Skeletal muscle cell (primary cell): ENCODE measurements around the gene ZNF207.
"Not testable (repeated sequence)": the region's sequence is repeated elsewhere in the genome, so short reads cannot be mapped to it uniquely, and the experiment has no call there.

Source experiments
- DNase-seq: peaks from one replicate; pipeline ENCODE4 v3.0.0-alpha.2; 2010; ENCODE audit warnings: low read depth
- H3K4me3 ChIP-seq: 2 replicates; pipeline ENCODE4 v1.5.1; 2011; ENCODE audit warnings: low read depth, mild to moderate bottlenecking, control low read depth, low read length, moderate library complexity

The ZNF207 gene

DNA sequence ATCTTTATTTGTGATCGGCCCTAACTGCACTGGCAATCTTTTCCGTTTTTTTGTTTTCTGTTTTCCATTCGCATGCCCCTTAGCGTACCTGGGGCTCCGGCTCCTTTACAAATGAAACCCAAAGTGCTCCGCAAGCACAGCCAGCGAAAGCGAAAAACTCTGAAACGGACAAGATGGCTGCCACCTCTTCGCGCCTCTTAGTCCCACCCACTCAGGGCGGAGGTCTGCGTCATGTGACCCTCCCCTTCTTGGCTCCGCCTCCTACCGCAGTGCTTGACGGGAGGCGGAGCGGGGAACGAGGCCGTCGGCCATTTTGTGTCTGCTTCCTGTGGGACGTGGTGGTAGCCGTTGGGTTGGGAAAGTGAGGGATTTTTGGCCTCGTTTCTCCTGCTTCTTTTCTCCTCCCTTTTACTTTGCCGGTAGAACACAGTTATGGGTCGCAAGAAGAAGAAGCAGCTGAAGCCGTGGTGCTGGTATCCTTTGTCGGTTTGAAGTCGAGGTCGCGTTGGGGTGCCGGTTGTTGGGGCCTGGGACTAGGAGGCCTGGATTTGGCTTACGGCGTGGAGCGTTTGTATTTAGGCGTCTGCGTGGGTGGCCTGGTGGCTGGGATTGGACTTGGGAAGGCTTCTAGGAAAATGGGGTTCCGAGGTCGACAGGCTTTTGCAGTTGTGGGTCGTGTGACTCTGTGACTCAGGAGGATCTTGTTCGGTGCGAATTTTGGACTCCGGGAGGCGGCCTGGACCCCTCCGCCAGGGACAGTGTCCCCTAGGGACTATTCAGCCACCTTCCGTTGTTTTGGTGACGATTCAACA, at the start of gene ZNF207:
TSS of gene ZNF207 (plus strand) at position 304 of the 812 bp plus-strand sequence. CDS start at position 433, 129 bp downstream.
- H3K4me3 ChIP-seq, result peak within 1 kb of the TSS; percentile 98
- DNase-seq, result peak; percentile 88

DNA sequence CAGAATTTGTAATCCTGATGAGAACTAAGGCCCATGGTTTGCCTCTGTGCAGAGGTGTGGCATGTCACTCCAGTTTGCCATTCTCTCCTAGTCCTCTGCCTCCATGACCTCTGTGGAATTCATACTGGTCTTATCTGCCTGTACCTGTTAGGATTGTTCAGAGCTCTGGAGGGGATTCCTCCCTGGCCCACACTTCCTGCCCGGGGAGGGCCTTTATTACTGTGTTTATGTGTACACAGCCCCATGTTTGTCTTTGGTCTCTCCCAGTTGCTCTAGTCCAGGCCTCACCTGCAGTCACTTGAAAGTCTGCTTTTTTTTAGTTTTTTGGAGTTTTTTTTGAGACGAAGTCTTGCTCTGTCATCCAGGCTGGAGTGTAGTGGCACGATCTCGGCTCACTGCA, 47.9 kb upstream of the ZNF207 start:
- H3K4me3 ChIP-seq, result no peak overlapping the region
- DNase-seq, result no peak

GRCh38 chr17:32302860-32303649, 46.9 kb upstream of the ZNF207 start:
- no peak for DNase-seq
- no peak overlapping the region for H3K4me3 ChIP-seq

- DNase-seq, result no peak
These were observed 46.1 kb upstream of the ZNF207 start for GRCh38 chr17:32303781-32304288.

DNA sequence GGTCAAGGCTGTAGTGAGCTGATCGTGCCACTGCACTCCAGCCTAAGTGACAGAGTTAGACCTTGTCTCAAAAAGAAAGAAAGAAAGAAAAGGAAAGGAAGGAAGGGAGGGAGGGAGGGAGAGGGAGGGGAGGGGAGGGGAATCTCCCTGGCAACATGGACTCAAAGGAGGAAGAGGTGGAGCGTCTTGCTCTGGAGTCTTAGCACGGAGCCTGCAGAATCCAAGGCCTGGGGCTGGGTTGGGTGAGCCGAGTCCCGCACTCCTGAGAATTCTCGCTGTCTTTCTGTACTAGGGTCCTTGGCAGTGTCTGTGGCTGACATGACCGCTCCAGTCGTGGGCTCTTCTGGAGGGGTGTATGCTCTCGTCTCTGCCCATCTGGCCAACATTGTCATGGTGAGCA, 44.9 kb upstream of the ZNF207 start:
- H3K4me3 ChIP-seq, result no peak overlapping the region
- no peak for DNase-seq

More at GRCh38 chr17:32303781-32304288, 46.1 kb upstream of the ZNF207 start:
- H3K4me3 ChIP-seq, result no peak overlapping the region

DNA sequence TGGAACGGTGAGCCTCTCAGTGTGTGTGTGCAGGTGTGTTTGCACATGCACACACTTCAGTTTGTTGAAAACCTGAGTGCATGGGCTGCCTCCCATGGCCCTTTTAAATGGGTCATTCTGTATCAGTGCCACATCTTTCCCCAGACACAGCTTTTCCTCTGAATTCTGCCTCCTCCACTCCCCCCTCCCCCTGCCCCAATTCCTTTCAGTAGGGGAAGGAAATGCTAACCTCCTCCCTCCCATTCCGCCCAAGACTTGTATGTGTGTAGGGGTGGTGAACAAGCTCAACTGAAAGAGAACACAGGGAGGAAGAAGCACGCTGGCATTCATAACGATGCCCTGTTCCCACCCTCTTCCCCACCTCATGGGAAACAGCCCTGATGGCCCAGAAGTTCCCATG, 42.3 kb upstream of the ZNF207 start:
- no peak for DNase-seq
- no peak overlapping the region for H3K4me3 ChIP-seq

DNA sequence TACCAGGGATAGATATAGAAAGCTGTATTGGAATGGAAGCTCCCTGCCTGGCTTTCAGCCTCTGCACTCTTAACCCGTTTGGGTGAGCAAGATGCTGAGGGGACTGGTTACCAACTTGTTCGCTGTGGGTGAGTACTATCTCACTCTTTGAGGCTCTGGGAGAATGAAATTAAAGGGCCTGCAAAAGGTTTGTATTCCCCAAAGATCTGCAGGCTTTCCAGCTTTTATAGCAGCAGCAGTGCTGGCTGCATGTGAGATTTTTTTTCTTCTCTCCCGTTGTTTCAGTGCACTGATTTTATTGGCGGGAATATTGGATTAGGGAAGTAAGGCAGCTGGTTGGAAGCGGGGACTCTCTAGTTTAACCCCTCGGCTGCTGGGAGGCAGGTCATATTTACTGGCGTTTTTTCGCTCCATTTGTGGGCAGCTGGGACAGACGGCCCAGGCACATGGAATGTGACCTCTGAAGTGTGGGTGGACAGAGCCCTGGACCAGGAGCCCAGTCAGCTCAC, 38.9 kb upstream of the ZNF207 start:
- no peak for DNase-seq

GRCh38 chr17:32314636-32315035, 35.3 kb upstream of the ZNF207 start:
- no peak for DNase-seq
- H3K4me3 ChIP-seq, result no peak overlapping the region

More for the DNA sequence above, 38.9 kb upstream of the ZNF207 start:
- no peak overlapping the region for H3K4me3 ChIP-seq

DNA sequence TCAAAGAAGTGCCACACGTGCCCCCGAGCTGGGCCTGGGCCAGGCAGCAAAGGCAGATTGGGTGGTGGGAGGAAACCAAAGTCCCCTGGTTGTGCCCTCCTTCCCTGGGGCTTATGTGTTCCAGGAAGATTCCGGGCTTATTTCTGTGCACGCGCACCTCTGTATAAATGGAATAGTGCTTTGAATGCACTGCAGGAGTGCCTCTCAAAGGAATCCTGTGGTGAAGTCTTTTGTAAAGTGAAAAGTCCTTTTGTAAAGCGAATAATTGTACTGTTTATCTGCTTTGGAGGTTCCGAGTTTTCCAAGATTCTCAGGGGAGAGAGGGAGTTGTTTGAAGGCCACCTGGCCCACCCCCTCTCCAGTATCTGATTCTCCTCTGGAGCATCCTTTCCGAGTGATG, 34.8 kb upstream of the ZNF207 start:
- DNase-seq, result no peak
- H3K4me3 ChIP-seq, result no peak overlapping the region

GRCh38 chr17:32316653-32317052, 33.3 kb upstream of the ZNF207 start:
- DNase-seq, H3K4me3 ChIP-seq: not testable (repeated sequence)

DNA sequence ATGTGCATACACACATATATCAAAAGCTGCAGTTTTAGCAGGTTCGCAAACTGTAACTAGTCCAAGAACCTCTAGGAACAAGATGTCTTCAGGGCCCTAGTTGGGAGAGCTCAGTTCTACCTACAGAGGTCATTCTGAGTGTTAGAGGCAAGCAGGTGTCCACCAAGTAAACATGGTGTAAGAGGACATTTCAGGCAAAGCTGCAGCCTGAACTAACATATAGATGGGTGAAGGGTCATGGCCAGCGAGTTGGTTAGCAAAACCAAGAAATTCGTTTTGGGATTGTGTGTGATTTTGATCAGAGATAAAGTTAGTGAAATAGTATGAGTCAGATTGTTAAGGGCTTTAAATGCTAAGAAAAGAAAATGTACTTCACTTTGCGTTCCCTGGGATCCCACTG, 32.6 kb upstream of the ZNF207 start:
- no peak for DNase-seq
- H3K4me3 ChIP-seq, result no peak overlapping the region

DNA sequence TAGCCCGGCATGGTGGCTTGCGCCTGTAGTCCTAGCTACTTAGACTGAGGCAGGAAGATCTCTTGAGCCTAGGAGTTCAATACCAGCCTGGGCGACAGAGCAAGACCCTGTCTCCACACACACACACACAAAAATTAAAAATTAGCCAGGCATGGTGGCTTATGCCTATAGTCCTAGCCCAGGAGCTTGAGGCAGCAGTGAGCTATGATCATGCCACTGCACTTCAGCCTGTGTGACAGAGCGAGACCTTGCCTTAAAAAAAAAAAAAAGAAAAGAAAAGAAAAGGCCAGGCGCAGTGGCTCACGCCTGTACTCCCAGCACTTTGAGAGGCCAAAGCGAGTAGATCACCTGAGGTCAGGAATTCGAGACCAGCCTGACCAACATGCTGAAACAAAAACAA, 31.9 kb upstream of the ZNF207 start:
- DNase-seq, result no peak
- H3K4me3 ChIP-seq, result no peak overlapping the region

DNA sequence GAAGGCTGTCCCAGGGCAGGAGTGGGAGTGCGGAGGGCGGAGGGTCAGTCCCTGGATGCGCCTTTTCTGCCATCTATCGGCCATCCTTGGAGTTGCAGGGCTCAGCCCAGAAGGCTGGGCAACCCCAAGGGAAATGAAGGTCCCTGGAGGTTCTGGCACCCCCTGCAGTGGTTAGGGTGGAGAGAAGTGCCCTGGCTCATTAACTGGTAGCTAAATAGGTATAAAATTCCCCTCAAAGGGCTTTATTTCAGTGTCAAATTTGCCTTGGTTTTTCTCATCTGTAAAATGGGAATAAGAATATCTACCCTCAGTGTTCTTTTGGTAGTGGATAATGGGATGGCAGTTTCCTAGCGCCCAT, 30.4 kb upstream of the ZNF207 start:
- no peak overlapping the region for H3K4me3 ChIP-seq
- DNase-seq, result no peak

DNA sequence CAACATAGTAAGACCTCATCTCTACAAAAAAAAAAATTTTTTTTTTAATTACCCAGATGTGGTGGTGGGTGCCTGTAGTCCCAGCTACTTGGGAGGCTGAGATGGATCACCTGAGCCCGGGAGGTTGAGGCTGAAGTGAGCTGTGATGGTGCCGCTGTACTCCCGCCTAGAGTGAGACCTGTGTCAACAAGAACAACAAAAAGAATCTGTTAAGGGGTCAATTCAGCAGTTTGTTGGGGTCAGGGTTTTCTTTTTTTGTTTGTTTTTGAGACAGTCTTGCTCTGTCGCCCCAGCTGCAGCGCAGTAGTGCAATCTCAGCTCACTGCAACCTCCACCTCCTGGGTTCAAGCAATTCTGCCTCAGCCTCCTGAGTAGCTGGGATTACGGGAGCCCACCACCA, 29.9 kb upstream of the ZNF207 start:
- not testable (repeated sequence) for DNase-seq, H3K4me3 ChIP-seq

GRCh38 chr17:32320847-32321246, 29.1 kb upstream of the ZNF207 start:
- no peak for DNase-seq
- no peak overlapping the region for H3K4me3 ChIP-seq

- DNase-seq, result no peak
- no peak overlapping the region for H3K4me3 ChIP-seq
These were observed 26.9 kb upstream of the ZNF207 start for GRCh38 chr17:32323046-32323445.

- H3K4me3 ChIP-seq, result no peak overlapping the region
- no peak for DNase-seq
These were observed 26.0 kb upstream of the ZNF207 start for GRCh38 chr17:32323811-32324491.

GRCh38 chr17:32327911-32328310, 22.0 kb upstream of the ZNF207 start:
- DNase-seq, result no peak
- no peak overlapping the region for H3K4me3 ChIP-seq

DNA sequence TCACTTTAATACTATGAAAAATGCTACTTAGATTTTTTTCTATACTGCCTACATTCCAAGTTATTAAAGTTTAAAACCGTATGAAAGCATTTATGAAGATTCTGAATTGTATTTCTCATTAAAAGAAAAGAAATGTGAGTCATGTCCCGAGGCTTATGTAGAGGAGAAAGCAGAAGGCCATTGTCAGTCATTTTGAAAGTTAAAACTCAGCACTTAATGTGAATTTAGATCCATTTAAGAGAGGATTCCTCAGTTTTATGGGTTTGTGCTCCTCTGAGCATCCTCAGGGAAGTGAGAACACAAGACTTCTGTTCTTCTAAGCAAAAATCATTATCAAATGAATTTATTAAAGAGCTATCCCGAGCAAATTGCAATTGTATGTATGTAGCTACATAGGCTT, 19.8 kb upstream of the ZNF207 start:
- no peak for DNase-seq
- H3K4me3 ChIP-seq, result no peak overlapping the region
